GM23338 (cell line): ENCODE results near the gene ARID3A.

Experiments used
- CTCF ChIP-seq, 2 experiments: fragments of 200-600 bp in 1 of 2; sonication (generic) in 1 of 2; conservative IDR thresholded peaks; 2 replicates each; pipeline versions ENCODE4 v1.5.1 to v1.6.1; 2016 to 2017; ENCODE audit warnings: antibody characterized with exemption in 2 of 2, low read depth in 2 of 2, mild to moderate bottlenecking in 2 of 2, moderate library complexity in 1 of 2
- POLR2AphosphoS5 ChIP-seq: IDR thresholded peaks from 2 replicates; pipeline ENCODE4 v1.6.1; 2016; ENCODE audit warnings: antibody characterized with exemption, low read depth

- TF ChIP-seq CTCF (conservative IDR thresholded peaks at IDR 0.05; ENCODE audit: low read depth in 2 of 2) (no peak), POLR2AphosphoS5 (no peak)
Observed at GRCh38 chr19:887072-887471, 38.8 kb upstream of the ARID3A start.
